GM12892 (cell line): ENCODE measurements around the gene WDFY2.

Experiments
- POLR2A ChIP-seq: IDR thresholded peaks from 2 replicates; pipeline ENCODE4 v1.6.1; 2011; ENCODE audit warnings: low read depth, low read length, control low read depth
- POLR2AphosphoS5 ChIP-seq: IDR thresholded peaks from 2 replicates; pipeline ENCODE4 v1.6.1; 2011; ENCODE audit warnings: low read depth, low read length, control low read depth
- TAF1 ChIP-seq: IDR thresholded peaks from 2 replicates; pipeline ENCODE4 v1.6.1; 2011; ENCODE audit warnings: low read depth, mild to moderate bottlenecking, control low read depth, low read length, borderline replicate concordance

DNA sequence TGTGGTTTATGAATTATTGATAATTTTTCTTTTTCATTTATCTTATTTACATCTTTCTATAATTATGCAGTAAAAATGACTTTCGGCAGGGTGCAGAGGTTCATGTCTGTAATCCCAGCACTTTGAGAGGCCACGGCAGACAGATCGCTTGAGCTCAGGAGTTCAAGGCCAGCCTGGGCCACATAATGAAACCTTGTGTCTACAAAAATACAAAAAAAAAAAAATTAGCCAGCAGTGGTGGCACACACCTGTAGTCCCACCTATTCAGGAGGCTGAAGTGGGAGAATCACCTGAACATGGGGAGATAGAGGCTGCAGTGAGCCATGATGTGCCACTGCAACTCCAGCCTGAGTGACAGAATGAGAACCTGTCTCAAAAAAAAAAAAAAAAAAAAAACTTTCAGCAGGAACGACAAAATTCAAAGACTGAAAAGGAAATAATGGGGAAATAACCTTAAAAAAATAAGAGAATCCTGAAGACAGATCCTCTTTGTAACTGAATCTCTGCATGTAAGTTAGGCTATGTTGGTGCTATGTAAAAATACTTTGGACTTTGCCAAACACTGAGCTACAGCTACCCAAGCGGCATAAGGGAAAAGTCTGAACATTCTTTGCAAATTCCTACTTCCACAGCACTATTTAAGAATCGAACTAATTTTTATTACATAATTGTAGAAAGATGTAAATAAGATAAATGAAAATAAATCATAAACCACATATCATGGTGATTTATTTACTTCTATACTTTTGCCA is 36.7 kb upstream of the WDFY2 start:
- no peak for TF ChIP-seq POLR2A
- TF ChIP-seq TAF1, result no peak
- no peak for TF ChIP-seq POLR2AphosphoS5
